Neutrophil (primary cell): ENCODE results near the gene MAB21L2.

ENCODE experiments used
- H3K27ac ChIP-seq: fragments of 200-600 bp; sonication (generic); 2 replicates; pipeline ENCODE4 v1.5.1; 2016; ENCODE audit warnings: mild to moderate bottlenecking, moderate library complexity
- H3K27me3 ChIP-seq: fragments of 200-600 bp; sonication (generic); 2 replicates; pipeline ENCODE4 v1.6.0; 2016; ENCODE audit warnings: mild to moderate bottlenecking
- H3K36me3 ChIP-seq: fragments of 200-600 bp; sonication (generic); 2 replicates; pipeline ENCODE4 v1.5.1; 2017
- H3K4me1 ChIP-seq, 2 experiments: fragments of 200-600 bp in 1 of 2; sonication (generic) in 1 of 2; 1 replicate in 1 of 2; 2 replicates in 1 of 2; pipeline versions ENCODE4 v1.5.1 to v1.6.1; 2013 to 2016; ENCODE audit warnings: low read depth in 1 of 2, low read length in 1 of 2, mild to moderate bottlenecking in 1 of 2, moderate library complexity in 1 of 2; ENCODE audit not compliant: control insufficient read depth in 1 of 2, insufficient read depth in 1 of 2
- H3K4me3 ChIP-seq, 2 experiments: fragments of 200-600 bp in 1 of 2; sonication (generic) in 1 of 2; 1 replicate in 1 of 2; 2 replicates in 1 of 2; pipeline ENCODE4 v1.5.1; 2013 to 2016; ENCODE audit warnings: low read depth in 1 of 2, low read length in 1 of 2, mild to moderate bottlenecking in 1 of 2, moderate library complexity in 1 of 2
- H3K9me3 ChIP-seq: fragments of 200-600 bp; sonication (generic); 2 replicates; pipeline ENCODE4 v1.5.1; 2016
- TF ChIP-seq, protein P1 (sequence below): fragments of 200-600 bp; sonication (generic); IDR thresholded peaks from 2 replicates; pipeline ENCODE4 v1.5.1; 2016; ENCODE audit warnings: antibody characterized with exemption

MAB21L2 gene

DNA sequence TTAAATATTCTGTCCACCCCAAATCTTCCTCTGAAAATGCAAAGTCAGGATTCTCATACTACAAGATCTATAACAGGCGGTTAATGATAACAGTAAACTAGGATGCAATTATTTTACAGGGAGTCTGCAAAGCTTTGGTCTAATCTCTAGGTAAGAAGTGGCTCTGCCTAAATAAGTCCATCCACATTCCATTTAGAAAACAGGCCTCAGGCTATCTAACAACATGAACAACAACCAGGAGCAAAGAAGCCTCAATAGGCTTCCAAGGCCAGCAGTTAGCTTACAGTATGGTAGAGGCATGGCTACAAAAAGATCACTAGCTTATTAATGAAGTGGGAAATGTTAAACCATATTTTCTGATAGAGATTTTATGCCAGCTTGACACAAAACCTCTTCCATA lies 6.4 kb downstream of the MAB21L2 start:
- Histone ChIP-seq H3K36me3 (no peaks in the 10 kb centered on the region), H3K9me3 (peaks cover under 1% of the 10 kb centered on the region), H3K27ac (no peak overlapping the region), H3K27me3 (no peaks in the 10 kb centered on the region), H3K4me1 (no peaks in the 10 kb centered on the region), H3K4me3 (no peak overlapping the region)
- TF ChIP-seq, protein P1, sequence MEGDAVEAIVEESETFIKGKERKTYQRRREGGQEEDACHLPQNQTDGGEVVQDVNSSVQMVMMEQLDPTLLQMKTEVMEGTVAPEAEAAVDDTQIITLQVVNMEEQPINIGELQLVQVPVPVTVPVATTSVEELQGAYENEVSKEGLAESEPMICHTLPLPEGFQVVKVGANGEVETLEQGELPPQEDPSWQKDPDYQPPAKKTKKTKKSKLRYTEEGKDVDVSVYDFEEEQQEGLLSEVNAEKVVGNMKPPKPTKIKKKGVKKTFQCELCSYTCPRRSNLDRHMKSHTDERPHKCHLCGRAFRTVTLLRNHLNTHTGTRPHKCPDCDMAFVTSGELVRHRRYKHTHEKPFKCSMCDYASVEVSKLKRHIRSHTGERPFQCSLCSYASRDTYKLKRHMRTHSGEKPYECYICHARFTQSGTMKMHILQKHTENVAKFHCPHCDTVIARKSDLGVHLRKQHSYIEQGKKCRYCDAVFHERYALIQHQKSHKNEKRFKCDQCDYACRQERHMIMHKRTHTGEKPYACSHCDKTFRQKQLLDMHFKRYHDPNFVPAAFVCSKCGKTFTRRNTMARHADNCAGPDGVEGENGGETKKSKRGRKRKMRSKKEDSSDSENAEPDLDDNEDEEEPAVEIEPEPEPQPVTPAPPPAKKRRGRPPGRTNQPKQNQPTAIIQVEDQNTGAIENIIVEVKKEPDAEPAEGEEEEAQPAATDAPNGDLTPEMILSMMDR, result no peak

DNA sequence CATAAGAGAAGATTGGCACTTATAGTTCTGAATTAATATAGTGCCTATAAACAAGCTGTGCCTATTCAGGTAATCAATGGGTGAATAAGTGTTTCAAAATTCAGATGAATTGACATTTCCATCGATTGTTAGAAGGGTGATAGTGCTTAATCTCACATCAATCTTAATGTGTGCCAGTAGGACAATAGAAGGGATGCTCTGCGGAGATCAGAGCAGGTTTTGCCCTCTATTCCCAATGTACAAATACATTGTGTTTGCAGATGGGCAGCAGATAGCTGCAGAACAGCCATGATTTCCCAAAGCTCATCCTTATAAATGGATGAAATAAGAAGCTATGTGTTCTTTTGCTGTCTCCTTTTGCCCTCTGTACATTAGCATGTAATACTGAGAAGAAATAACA lies 7.2 kb downstream of the MAB21L2 start:
- no peaks in the 10 kb centered on the region for H3K27me3 ChIP-seq
- H3K4me1 ChIP-seq, result no peaks in the 10 kb centered on the region
- H3K36me3 ChIP-seq, result no peaks in the 10 kb centered on the region
- no peaks in the 10 kb centered on the region for H3K9me3 ChIP-seq
- no peak overlapping the region for H3K27ac ChIP-seq
- no peak overlapping the region for H3K4me3 ChIP-seq
- TF ChIP-seq, protein P1, result no peak

DNA sequence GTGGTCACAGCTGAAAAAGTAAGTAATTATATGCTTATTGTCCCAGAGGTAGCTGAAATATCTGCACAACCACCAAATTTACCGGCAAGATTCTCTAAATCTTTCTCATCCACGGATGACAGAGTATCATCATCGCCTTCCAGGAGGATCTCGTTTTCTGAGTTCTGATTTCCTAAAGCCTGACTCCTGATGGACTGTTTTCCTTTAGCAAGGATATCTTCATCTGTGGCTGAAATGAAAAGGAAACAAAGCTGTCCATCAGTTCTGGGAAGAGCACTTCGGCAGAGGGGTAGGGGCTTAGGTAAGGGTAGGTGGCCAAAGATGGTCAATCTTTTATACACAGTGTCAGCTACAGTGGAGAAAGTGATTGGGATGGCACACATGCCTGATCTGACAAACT lies 8.7 kb downstream of the MAB21L2 start:
- Histone ChIP-seq H3K4me3 (no peak overlapping the region), H3K4me1 (no peaks in the 10 kb centered on the region), H3K27me3 (no peaks in the 10 kb centered on the region), H3K9me3 (no peaks in the 10 kb centered on the region), H3K36me3 (no peaks in the 10 kb centered on the region), H3K27ac (no peak overlapping the region)
- TF ChIP-seq, protein P1, result no peak

DNA sequence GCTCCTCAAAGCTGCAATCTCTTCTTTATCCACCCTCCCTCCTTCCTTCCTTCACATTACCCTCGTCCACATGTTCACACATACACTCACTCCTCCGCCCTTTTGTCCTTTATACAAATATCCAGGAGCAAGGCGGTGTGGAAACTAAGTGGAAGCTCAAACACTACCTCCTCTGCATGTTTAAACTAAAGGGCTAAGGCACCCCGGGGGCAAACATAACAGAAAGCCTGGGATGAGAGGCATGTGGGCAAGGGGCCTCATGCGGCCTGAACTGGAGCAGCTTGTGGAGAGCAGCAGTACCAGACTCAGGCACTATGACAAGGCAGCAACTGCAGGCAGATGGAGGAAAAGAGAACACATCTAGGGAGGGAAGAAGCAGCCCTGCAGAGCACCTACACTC lies 9.5 kb downstream of the MAB21L2 start:
- H3K27ac ChIP-seq, result no peak overlapping the region
- no peaks in the 10 kb centered on the region for H3K9me3 ChIP-seq
- H3K4me3 ChIP-seq, result no peak overlapping the region
- no peaks in the 10 kb centered on the region for H3K4me1 ChIP-seq
- no peaks in the 10 kb centered on the region for H3K27me3 ChIP-seq
- no peaks in the 10 kb centered on the region for H3K36me3 ChIP-seq
- TF ChIP-seq, protein P1, result no peak

DNA sequence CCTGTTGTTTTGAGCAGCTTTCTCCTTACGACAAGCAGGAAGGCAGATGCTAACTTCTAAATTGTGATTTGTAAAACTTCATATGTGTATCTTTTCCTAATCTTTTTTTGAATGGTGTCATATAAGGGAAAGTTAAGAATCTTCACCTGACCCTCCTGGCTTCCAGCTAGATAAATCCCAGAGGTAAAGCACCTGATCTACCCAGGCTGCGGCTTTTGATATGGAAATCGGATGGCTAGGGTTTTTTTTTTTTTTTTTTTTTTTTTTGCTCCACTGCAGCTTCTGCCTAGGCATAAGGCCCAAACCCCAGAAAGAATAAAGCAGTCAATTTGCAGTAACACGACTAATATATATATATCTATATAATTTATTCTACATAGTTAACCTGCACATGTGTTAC lies 10.0 kb downstream of the MAB21L2 start:
- no peaks in the 10 kb centered on the region for H3K9me3 ChIP-seq

More for the DNA sequence above, 10.0 kb downstream of the MAB21L2 start:
- H3K4me3 ChIP-seq, result no peak overlapping the region
- no peaks in the 10 kb centered on the region for H3K36me3 ChIP-seq
- H3K4me1 ChIP-seq, result no peaks in the 10 kb centered on the region
- TF ChIP-seq, protein P1, result no peak
- no peak overlapping the region for H3K27ac ChIP-seq
- no peaks in the 10 kb centered on the region for H3K27me3 ChIP-seq
